Neuronal stem cell (in vitro differentiated cells): ENCODE data around the gene FBXO45.

Experiments used
- DNase-seq: peaks from one replicate; pipeline ENCODE4 v3.0.0-alpha.2; 2013; ENCODE audit warnings: low spot score
- H2AFZ ChIP-seq: one replicate; pipeline ENCODE4 v1.6.1; 2013; ENCODE audit warnings: mild to moderate bottlenecking, low read length, inconsistent platforms
- H2AK5ac ChIP-seq: 2 replicates; pipeline ENCODE4 v1.6.1; 2013; ENCODE audit warnings: low read depth, mild to moderate bottlenecking, inconsistent platforms, low read length, moderate library complexity, mixed read lengths
- H2BK120ac ChIP-seq: 2 replicates; pipeline ENCODE4 v1.6.1; 2013; ENCODE audit warnings: low read depth, mild to moderate bottlenecking, inconsistent platforms, low read length, moderate library complexity, mixed read lengths
- H2BK12ac ChIP-seq: one replicate; pipeline ENCODE4 v1.6.1; 2013; ENCODE audit warnings: low read length, inconsistent platforms
- H2BK15ac ChIP-seq: 2 replicates; pipeline ENCODE4 v1.6.1; 2013; ENCODE audit warnings: mild to moderate bottlenecking, low read length, inconsistent platforms, mixed read lengths
- H2BK5ac ChIP-seq: one replicate; pipeline ENCODE4 v1.6.1; 2013; ENCODE audit warnings: inconsistent platforms, mild to moderate bottlenecking, low read length, moderate library complexity
- H3K14ac ChIP-seq: one replicate; pipeline ENCODE4 v1.6.1; 2013; ENCODE audit warnings: low read length, inconsistent platforms
- H3K18ac ChIP-seq: 2 replicates; pipeline ENCODE4 v1.6.1; 2013; ENCODE audit warnings: low read length, inconsistent platforms
- H3K23ac ChIP-seq: 2 replicates; pipeline ENCODE4 v1.6.1; 2013; ENCODE audit warnings: low read depth, mild to moderate bottlenecking, mixed read lengths, low read length, inconsistent platforms; ENCODE audit not compliant: poor library complexity
- H3K27ac ChIP-seq: replicated peaks from 3 replicates; pipeline ENCODE4 v1.5.1; 2013; ENCODE audit warnings: low read length, inconsistent platforms
- H3K27me3 ChIP-seq, 3 experiments: 2 replicates each; pipeline ENCODE4 v1.6.1; 2013; ENCODE audit warnings: low read length in 3 of 3, mild to moderate bottlenecking in 2 of 3, inconsistent platforms in 1 of 3, low read depth in 1 of 3, mixed read lengths in 1 of 3, moderate library complexity in 1 of 3; ENCODE audit not compliant: control insufficient read depth in 3 of 3, insufficient read depth in 3 of 3
- H3K36me3 ChIP-seq, 2 donors: replicated peaks in 1 of 2; 2 replicates each; pipeline ENCODE4 v1.6.1; 2013; ENCODE audit warnings: low read length in 2 of 2; ENCODE audit not compliant: control insufficient read depth in 2 of 2, insufficient read depth in 2 of 2
- H3K4ac ChIP-seq: 2 replicates; pipeline ENCODE4 v1.6.1; 2013; ENCODE audit warnings: inconsistent platforms, mild to moderate bottlenecking, low read length, moderate library complexity
- H3K4me1 ChIP-seq, 2 donors: 1 replicate in 1 of 2; 2 replicates in 1 of 2; pipeline ENCODE4 v1.6.1; 2013; ENCODE audit warnings: low read length in 2 of 2, low read depth in 1 of 2; ENCODE audit not compliant: control insufficient read depth in 2 of 2, insufficient read depth in 1 of 2
- H3K4me2 ChIP-seq: one replicate; pipeline ENCODE4 v1.6.1; 2013; ENCODE audit warnings: mild to moderate bottlenecking, low read length, inconsistent platforms; ENCODE audit not compliant: insufficient read depth, poor library complexity, severe bottlenecking
- H3K4me3 ChIP-seq, 2 donors: 2 replicates each; pipeline ENCODE4 v1.5.1; 2013; ENCODE audit warnings: low read length in 2 of 2, mild to moderate bottlenecking in 2 of 2, inconsistent platforms in 1 of 2, moderate library complexity in 1 of 2
- H3K79me1 ChIP-seq: one replicate; pipeline ENCODE4 v1.6.1; 2013; ENCODE audit warnings: low read depth, mild to moderate bottlenecking, inconsistent platforms, low read length, moderate library complexity
- H3K9ac ChIP-seq: one replicate; pipeline ENCODE4 v1.6.1; 2013; ENCODE audit warnings: mild to moderate bottlenecking, low read depth, low read length, inconsistent platforms; ENCODE audit not compliant: poor library complexity
- H3K9me3 ChIP-seq, 2 donors: replicated peaks in 1 of 2; 2 replicates each; pipeline versions ENCODE3 to v1.6.1; 2013; ENCODE audit warnings: low read length in 2 of 2, mild to moderate bottlenecking in 2 of 2, inconsistent platforms in 1 of 2, low read depth in 1 of 2, mixed read lengths in 1 of 2, moderate library complexity in 1 of 2; ENCODE audit not compliant: control insufficient read depth in 2 of 2, insufficient read depth in 1 of 2
- H4K8ac ChIP-seq: one replicate; pipeline ENCODE4 v1.6.1; 2013; ENCODE audit warnings: low read depth, mild to moderate bottlenecking, inconsistent platforms, low read length, moderate library complexity
- H4K91ac ChIP-seq: one replicate; pipeline ENCODE4 v1.6.1; 2013; ENCODE audit warnings: low read length, low read depth, mild to moderate bottlenecking, inconsistent platforms; ENCODE audit not compliant: poor library complexity
- WGBS, 2 donors: extraction: QIAGEN DNeasy Blood & Tissue Kit; methylation state at CpG; one replicate each; pipeline ENCODE4 v1.1.7; 2013; ENCODE audit warnings: missing lambda C conversion rate in 2 of 2, mixed read lengths in 1 of 2; ENCODE audit not compliant: insufficient read length in 2 of 2, insufficient replicate concordance in 1 of 2; ENCODE audit errors: extremely low coverage in 2 of 2; 5-methylcytosine and 5-hydroxymethylcytosine counted together

FBXO45 gene

GRCh38 chr3:196523841-196524240 lies 44.6 kb upstream of the FBXO45 start:
- H4K91ac ChIP-seq, result no peak overlapping the region
- H3K9ac ChIP-seq, result no peak overlapping the region
- no peak overlapping the region for H2AFZ ChIP-seq
- H3K4ac ChIP-seq, result no peak overlapping the region
- no peak overlapping the region for H3K23ac ChIP-seq
- H3K79me1 ChIP-seq, result no peaks in the 10 kb centered on the region
- no peak overlapping the region for H3K14ac ChIP-seq
- H3K9me3 ChIP-seq, result peaks cover 16 to 27% of the 10 kb centered on the region in 2 donors
- H2BK120ac ChIP-seq, result no peak overlapping the region
- no peak overlapping the region for H3K4me3 ChIP-seq
- H3K27ac ChIP-seq, result no peak overlapping the region
- H3K4me2 ChIP-seq, result no peak overlapping the region
- peaks cover 0 to 2% of the 10 kb centered on the region in 2 donors for H3K4me1 ChIP-seq
- no peak overlapping the region for H4K8ac ChIP-seq
- no peaks in the 10 kb centered on the region for H3K27me3 ChIP-seq
- H2BK12ac ChIP-seq, result no peak overlapping the region
- H2BK15ac ChIP-seq, result no peak overlapping the region
- H3K36me3 ChIP-seq, result no peaks in the 10 kb centered on the region
- H2AK5ac ChIP-seq, result no peak overlapping the region
- DNase-seq, result no peak
- no CpG with 5 or more reads among the region's 4 CpGs for WGBS, 2 donors
- no peak overlapping the region for H3K18ac ChIP-seq
- H2BK5ac ChIP-seq, result no peak overlapping the region

GRCh38 chr3:196524527-196524926 lies 43.9 kb upstream of the FBXO45 start:
- Histone ChIP-seq H2BK5ac (no peak overlapping the region), H3K9ac (no peak overlapping the region), H3K36me3 (no peaks in the 10 kb centered on the region), H2AK5ac (no peak overlapping the region), H3K27me3 (no peaks in the 10 kb centered on the region), H3K9me3 (peaks cover 11 to 22% of the 10 kb centered on the region in 2 donors), H3K27ac (no peak overlapping the region), H3K18ac (no peak overlapping the region), H3K4me2 (no peak overlapping the region), H4K8ac (no peak overlapping the region), H3K4me1 (peaks cover 0 to 5% of the 10 kb centered on the region in 2 donors), H2BK120ac (no peak overlapping the region), H3K23ac (no peak overlapping the region), H4K91ac (no peak overlapping the region), H3K4ac (no peak overlapping the region), H2BK12ac (no peak overlapping the region), H3K4me3 (no peak overlapping the region), H3K14ac (no peak overlapping the region), H2AFZ (no peak overlapping the region), H3K79me1 (no peaks in the 10 kb centered on the region), H2BK15ac (no peak overlapping the region)
- DNase-seq, result no peak
- WGBS, 2 donors, result no CpG with 5 or more reads among the region's 5 CpGs

- Histone ChIP-seq H3K4me1 (peaks cover 0 to 5% of the 10 kb centered on the region in 2 donors), H3K9me3 (peaks cover 5 to 17% of the 10 kb centered on the region in 2 donors), H2BK5ac (no peak overlapping the region), H2BK15ac (no peak overlapping the region), H3K18ac (no peak overlapping the region), H3K14ac (no peak overlapping the region), H3K4me2 (no peak overlapping the region), H3K23ac (no peak overlapping the region), H3K9ac (no peak overlapping the region), H4K91ac (no peak overlapping the region), H2BK12ac (no peak overlapping the region), H2AFZ (no peak overlapping the region), H3K4ac (no peak overlapping the region), H2AK5ac (no peak overlapping the region), H3K27ac (no peak overlapping the region), H3K36me3 (no peaks in the 10 kb centered on the region), H2BK120ac (no peak overlapping the region), H3K79me1 (no peaks in the 10 kb centered on the region), H3K27me3 (no peaks in the 10 kb centered on the region), H4K8ac (no peak overlapping the region), H3K4me3 (no peak overlapping the region)
- no CpG with 5 or more reads among the region's 4 CpGs for WGBS, 2 donors
- no peak for DNase-seq
Observed at GRCh38 chr3:196525141-196525540, 43.3 kb upstream of the FBXO45 start.

GRCh38 chr3:196528639-196529233 lies 39.7 kb upstream of the FBXO45 start:
- Histone ChIP-seq H3K9ac (peak overlapping the region; percentile 86), H3K36me3 (no peaks in the 10 kb centered on the region), H3K23ac (peak overlapping the region; percentile 95), H4K8ac (peak overlapping the region; percentile 100), H2BK5ac (peak overlapping the region; percentile 53), H3K4me2 (peak overlapping the region; percentile 71), H3K14ac (no peak overlapping the region), H3K18ac (peak overlapping the region; percentile 96), H3K4me1 (peaks cover 0 to 5% of the 10 kb centered on the region in 2 donors), H3K4ac (peak overlapping the region; percentile 76), H2AK5ac (no peak overlapping the region), H3K79me1 (no peaks in the 10 kb centered on the region), H2BK120ac (no peak overlapping the region), H3K27ac (no peak overlapping the region), H3K9me3 (peaks cover 0 to 3% of the 10 kb centered on the region in 2 donors), H2BK15ac (peak overlapping the region; percentile 89), H2BK12ac (no peak overlapping the region), H2AFZ (peak overlapping the region; percentile 80), H3K27me3 (no peaks in the 10 kb centered on the region), H4K91ac (no peak overlapping the region), H3K4me3 (peak overlapping the region in 1 of 2 donors; percentile 74)
- peak; percentile 67 for DNase-seq
- no CpG with 5 or more reads among the region's 52 CpGs for WGBS, 2 donors
